NB4 (cell line): ENCODE results near the gene WNK1.

Experiments used
- DNase-seq: peaks from one replicate; pipeline ENCODE4 v3.0.0; 2010; ENCODE audit warnings: low read depth
- H3K4me3 ChIP-seq: one replicate; pipeline ENCODE4 v1.5.1; 2011; ENCODE audit warnings: mild to moderate bottlenecking, low read depth, low read length, moderate library complexity
- CTCF ChIP-seq: IDR thresholded peaks from one replicate; pipeline ENCODE4 v1.5.1; 2012; ENCODE audit warnings: low read depth, low read length
- MAX ChIP-seq: IDR thresholded peaks from 2 replicates; pipeline ENCODE4 v1.6.1; 2011; ENCODE audit warnings: low read depth, low read length
- MYC ChIP-seq: IDR thresholded peaks from 2 replicates; pipeline ENCODE4 v1.6.1; 2011; ENCODE audit warnings: low read depth, low read length
- POLR2A ChIP-seq: IDR thresholded peaks from 2 replicates; pipeline ENCODE4 v1.6.1; 2011; ENCODE audit warnings: mild to moderate bottlenecking; ENCODE audit not compliant: insufficient read length; ENCODE audit errors: extremely low read depth

The WNK1 gene

GRCh38 chr12:903055-903454 lies 150.7 kb downstream of the WNK1 start:
- TF ChIP-seq POLR2A (no peak), CTCF (no peak)
- DNase-seq: no peak
- H3K4me3 ChIP-seq: no peak overlapping the region

- peak; percentile 75 for DNase-seq
- no peak for TF ChIP-seq CTCF
- no peak for TF ChIP-seq MAX
- no peak for TF ChIP-seq POLR2A
- 0 out of 2 replicates have a peak, but pooled peaks have one; percentile 16 for TF ChIP-seq MYC
- H3K4me3 ChIP-seq: no peak overlapping the region
Measured at GRCh38 chr12:904010-904414, 151.6 kb downstream of the WNK1 start.

- H3K4me3 ChIP-seq: peak overlapping the region; percentile 46
- peak; percentile 95 for DNase-seq
- TF ChIP-seq MYC: peak; percentile 65; the same call in 1 of the 2 replicates
- no peak for TF ChIP-seq CTCF
- TF ChIP-seq POLR2A: no peak
- TF ChIP-seq MAX: peak; percentile 87
Measured at GRCh38 chr12:905261-906031, 153.1 kb downstream of the WNK1 start.

- peak overlapping the region; percentile 46 for H3K4me3 ChIP-seq
- peak; percentile 80 for DNase-seq
- TF ChIP-seq CTCF: no peak
- TF ChIP-seq MYC: no peak
- TF ChIP-seq MAX: no peak
- no peak for TF ChIP-seq POLR2A
Measured at GRCh38 chr12:906062-906585, 153.7 kb downstream of the WNK1 start.

- H3K4me3 ChIP-seq: no peak overlapping the region
- no peak for TF ChIP-seq POLR2A
- no peak for TF ChIP-seq MYC
- no peak for TF ChIP-seq CTCF
- no peak for TF ChIP-seq MAX
- DNase-seq: no peak
Measured at GRCh38 chr12:907413-908185, 155.2 kb downstream of the WNK1 start.
